Putamen (tissue), 1 donor: ENCODE results near the gene HFM1.
"Not testable (repeated sequence)": the region's sequence is repeated elsewhere in the genome, so short reads cannot be mapped to it uniquely, and the experiment has no call there.

Experiments used
- DNase-seq: peaks from one replicate; pipeline ENCODE4 v3.0.0-alpha.2; 2016; ENCODE audit warnings: low spot score

The HFM1 gene

GRCh38 chr1:91346824-91347223, 57.8 kb downstream of the HFM1 start:
- no peak for DNase-seq

- DNase-seq = no peak
Measured at GRCh38 chr1:91345395-91346005, 59.1 kb downstream of the HFM1 start.

- DNase-seq = no peak
Measured at GRCh38 chr1:91338501-91338900, 66.1 kb downstream of the HFM1 start.

- DNase-seq = no peak
Measured at GRCh38 chr1:91335603-91336002, 69.0 kb downstream of the HFM1 start.

- no peak for DNase-seq
Measured at GRCh38 chr1:91334856-91335255, 69.8 kb downstream of the HFM1 start.

GRCh38 chr1:91325456-91325855, 79.2 kb downstream of the HFM1 start:
- no peak for DNase-seq

- DNase-seq = no peak
Measured at GRCh38 chr1:91314643-91315042, 90.0 kb downstream of the HFM1 start.

- DNase-seq = no peak
Measured at GRCh38 chr1:91311672-91312071, 93.0 kb downstream of the HFM1 start.

GRCh38 chr1:91308544-91308943, 96.1 kb downstream of the HFM1 start:
- no peak for DNase-seq

- DNase-seq = no peak
Measured at GRCh38 chr1:91307784-91308409, 96.7 kb downstream of the HFM1 start.

- DNase-seq = no peak
Measured at GRCh38 chr1:91303165-91303564, 101.5 kb downstream of the HFM1 start.

- not testable (repeated sequence) for DNase-seq
Measured at GRCh38 chr1:91288843-91289553, 115.6 kb downstream of the HFM1 start.

GRCh38 chr1:91286962-91287317, 117.7 kb downstream of the HFM1 start:
- not testable (repeated sequence) for DNase-seq

- DNase-seq = not testable (repeated sequence)
Measured at GRCh38 chr1:91286259-91286961, 118.2 kb downstream of the HFM1 start.

- DNase-seq = no peak
Measured at GRCh38 chr1:91283421-91283726, 121.3 kb downstream of the HFM1 start.

GRCh38 chr1:91282695-91283420, 121.8 kb downstream of the HFM1 start:
- peak; percentile 62 for DNase-seq

GRCh38 chr1:91281782-91282181, 122.9 kb downstream of the HFM1 start:
- no peak for DNase-seq

- no peak for DNase-seq
Measured at GRCh38 chr1:91278754-91279153, 125.9 kb downstream of the HFM1 start.

GRCh38 chr1:91273875-91274274, 130.8 kb downstream of the HFM1 start:
- no peak for DNase-seq

GRCh38 chr1:91261655-91262054, 143.0 kb downstream of the HFM1 start:
- no peak for DNase-seq

GRCh38 chr1:91245435-91245834, 159.2 kb downstream of the HFM1 start:
- DNase-seq = no peak

- DNase-seq = no peak
Measured at GRCh38 chr1:91244737-91245136, 159.9 kb downstream of the HFM1 start.
